Ishikawa (cell line): Measurements from ENCODE around the gene C13orf42.

Experiments used
- NFIC ChIP-seq: IDR thresholded peaks from 2 replicates; pipeline ENCODE4 v1.6.1; 2012
- RAD21 ChIP-seq: IDR thresholded peaks from 2 replicates; pipeline ENCODE4 v1.6.1; 2012; ENCODE audit warnings: low read depth
- ZBTB7A ChIP-seq: IDR thresholded peaks from 2 replicates; pipeline ENCODE4 v1.6.1; 2012; ENCODE audit warnings: low read depth

GRCh38 chr13:51068501-51068900, 42.6 kb downstream of the C13orf42 start:
- TF ChIP-seq ZBTB7A, result no peak
- no peak for TF ChIP-seq RAD21
- no peak for TF ChIP-seq NFIC
